GM18507 (cell line): ENCODE measurements around the gene REM1.
"Not testable (repeated sequence)": the region's sequence is repeated elsewhere in the genome, so short reads cannot be mapped to it uniquely, and the experiment has no call there.

Experiments used
- DNase-seq: peaks from one replicate; pipeline ENCODE4 v3.0.0; 2011; ENCODE audit warnings: low read depth; ENCODE audit not compliant: insufficient read length; ENCODE audit errors: extremely low spot score
- FAIRE-seq: peaks from 2 replicates; lab custom pipeline; 2011; peaks lifted over from hg19 to GRCh38; lab: Jason Lieb, UNC

Gene REM1

GRCh38 chr20:31516651-31517050, 41.6 kb downstream of the REM1 start:
- FAIRE-seq (no peak), DNase-seq (no peak)

GRCh38 chr20:31517373-31517772, 42.3 kb downstream of the REM1 start:
- DNase-seq, result no peak

GRCh38 chr20:31521267-31521666, 46.2 kb downstream of the REM1 start:
- not testable (repeated sequence) for DNase-seq, FAIRE-seq

More at GRCh38 chr20:31517373-31517772, 42.3 kb downstream of the REM1 start:
- FAIRE-seq, result no peak

- DNase-seq (no peak), FAIRE-seq (no peak)
Measured at GRCh38 chr20:31522731-31523130, 47.6 kb downstream of the REM1 start.

GRCh38 chr20:31523361-31524283, 48.5 kb downstream of the REM1 start:
- no peak for FAIRE-seq
- DNase-seq, result no peak

- FAIRE-seq (no peak), DNase-seq (no peak)
Measured at GRCh38 chr20:31527266-31527665, 52.2 kb downstream of the REM1 start.
